Stimulated activated effector memory CD8-positive, alpha-beta T cell treated with anti-CD3 and anti-CD28 coated beads, Interleukin-12 subunit alpha, Interleukin-12 subunit beta, amount 100 ng/mL, for 72 hours (primary cell): Measurements from ENCODE around the gene FKBP8.

Experiments used
- ATAC-seq: fragments of 150-1000 bp; cut with Tn5 transposase; 2 replicates; pipeline ENCODE4 v1.10.0; 2021
- DNase-seq, 2 donors: peaks; one replicate each; pipeline ENCODE4 v3.0.0; 2021 to 2022; ENCODE audit warnings: low spot score in 2 of 2
- H3K27ac Mint-ChIP-seq: one replicate; pipeline ENCODE4 v1.8.0; 2022; ENCODE audit warnings: mild to moderate bottlenecking, mixed read lengths
- H3K36me3 Mint-ChIP-seq: one replicate; pipeline ENCODE4 v1.8.0; 2022; ENCODE audit warnings: mild to moderate bottlenecking, mixed read lengths
- H3K4me1 Mint-ChIP-seq: one replicate; pipeline ENCODE4 v1.8.0; 2022; ENCODE audit warnings: mixed read lengths
- H3K4me3 Mint-ChIP-seq: one replicate; pipeline ENCODE4 v1.8.0; 2022; ENCODE audit warnings: mild to moderate bottlenecking, mixed read lengths
- H3K9me3 Mint-ChIP-seq: one replicate; pipeline ENCODE4 v1.8.0; 2022; ENCODE audit warnings: mixed read lengths

The FKBP8 gene

GRCh38 chr19:18519962-18520847, 23.2 kb downstream of the FKBP8 start:
- peak overlapping the region; percentile 96 for H3K4me3 Mint-ChIP-seq
- peaks cover 37% of the 10 kb centered on the region for H3K36me3 Mint-ChIP-seq
- ATAC-seq (no peak), DNase-seq (peak in 1 of 2 donors; percentile 73)
- H3K27ac Mint-ChIP-seq: peak overlapping the region; percentile 96
- peaks cover 54% of the 10 kb centered on the region for H3K4me1 Mint-ChIP-seq
- H3K9me3 Mint-ChIP-seq: no peaks in the 10 kb centered on the region

DNA sequence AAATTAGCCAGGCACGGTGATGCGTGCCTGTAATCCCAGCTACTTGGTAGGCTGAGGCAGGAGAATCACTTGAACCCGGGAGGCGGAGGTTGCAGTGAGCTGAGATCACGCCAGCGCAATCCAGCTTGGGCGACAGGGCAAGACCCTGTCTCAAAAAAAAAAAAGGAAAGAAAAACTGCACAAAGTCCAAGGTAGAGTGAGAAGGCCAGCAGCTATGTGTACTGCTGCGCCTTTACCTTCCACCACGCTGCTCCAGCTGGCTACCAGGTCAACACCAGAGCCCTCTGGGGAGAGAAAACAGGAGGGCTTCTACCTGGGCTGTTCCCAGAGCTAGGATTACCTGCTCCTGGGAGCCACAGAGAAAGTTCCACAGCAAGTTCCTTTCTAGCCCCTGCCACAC, 24.7 kb downstream of the FKBP8 start:
- Mint-ChIP-seq H3K4me1 (peaks cover 65% of the 10 kb centered on the region), H3K4me3 (peak overlapping the region; percentile 96), H3K36me3 (peaks cover 43% of the 10 kb centered on the region), H3K27ac (peak overlapping the region; percentile 96), H3K9me3 (no peaks in the 10 kb centered on the region)
- no peak for DNase-seq
- ATAC-seq: no peak

- peaks cover 76% of the 10 kb centered on the region for H3K4me1 Mint-ChIP-seq
- H3K36me3 Mint-ChIP-seq: peaks cover 43% of the 10 kb centered on the region
- H3K27ac Mint-ChIP-seq: peak overlapping the region; percentile 96
- H3K9me3 Mint-ChIP-seq: no peaks in the 10 kb centered on the region
- no peak for DNase-seq
- no peak for ATAC-seq
- peak overlapping the region; percentile 96 for H3K4me3 Mint-ChIP-seq
Observed at GRCh38 chr19:18517606-18518005, 25.8 kb downstream of the FKBP8 start.

DNA sequence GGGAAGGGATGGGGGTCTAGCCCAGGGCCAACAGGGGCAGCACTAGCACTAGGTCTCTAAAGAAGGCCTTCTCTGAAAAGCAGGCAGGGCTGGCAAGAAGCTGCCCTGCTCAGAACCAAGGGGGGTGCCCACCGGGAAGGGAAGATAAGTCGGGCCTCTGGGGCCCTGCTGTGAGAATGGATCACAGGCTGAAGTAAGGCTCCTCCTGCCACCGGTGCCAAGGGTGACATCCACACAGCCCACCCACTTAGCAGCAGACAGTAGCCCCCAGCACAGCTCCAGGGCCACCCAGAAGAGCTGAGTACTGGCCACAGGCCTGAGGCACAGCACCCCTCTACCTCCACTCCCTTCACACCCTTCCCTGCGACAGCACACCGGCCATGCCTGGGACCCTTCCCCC, 27.4 kb downstream of the FKBP8 start:
- DNase-seq: no peak
- no peak for ATAC-seq
- H3K4me1 Mint-ChIP-seq: peaks cover 79% of the 10 kb centered on the region
- no peaks in the 10 kb centered on the region for H3K9me3 Mint-ChIP-seq
- H3K27ac Mint-ChIP-seq: peak overlapping the region; percentile 96
- peak overlapping the region; percentile 32 for H3K4me3 Mint-ChIP-seq
- H3K36me3 Mint-ChIP-seq: peaks cover 43% of the 10 kb centered on the region

DNA sequence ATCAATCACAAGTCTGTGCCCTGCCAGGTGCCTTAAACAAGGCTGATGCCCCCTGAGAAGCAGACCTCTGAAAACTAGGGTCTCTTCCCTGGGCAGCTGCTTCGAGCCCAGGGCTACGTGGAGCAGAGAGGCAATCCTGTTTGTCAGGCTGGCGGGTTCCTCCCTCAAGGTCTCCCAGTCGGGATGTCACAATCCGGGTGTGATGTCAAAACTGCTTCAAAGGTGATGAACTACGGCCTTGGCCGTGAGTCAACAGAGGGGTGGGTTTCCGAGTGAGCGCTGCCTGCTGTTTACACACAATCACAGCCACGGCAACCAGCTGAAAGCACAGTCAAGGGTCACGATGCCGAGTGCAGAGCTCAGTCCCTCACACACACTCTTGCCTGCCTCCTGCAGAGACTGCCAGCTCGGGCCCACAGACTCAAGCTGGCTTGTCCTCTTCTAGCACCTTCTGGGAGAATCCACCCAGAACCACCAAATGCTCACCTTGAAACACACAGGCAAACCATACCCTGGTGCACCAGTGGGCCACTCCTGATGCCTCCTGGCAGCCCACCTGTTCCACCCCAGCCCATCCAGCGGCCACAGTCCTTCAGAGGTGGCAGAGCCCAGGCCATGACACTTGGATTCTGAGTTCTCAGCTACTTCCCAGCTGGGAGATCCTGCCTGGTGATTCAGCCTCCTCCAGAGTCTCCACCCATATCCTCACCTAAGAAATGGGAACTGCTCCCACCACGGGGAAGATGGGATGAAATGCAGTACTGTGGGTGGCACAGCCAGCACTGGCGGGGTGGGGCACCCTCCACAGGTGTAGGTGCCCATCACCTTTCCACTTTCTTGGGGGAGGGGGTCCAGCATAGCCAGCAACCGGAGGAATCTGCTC, 28.3 kb downstream of the FKBP8 start:
- no peaks in the 10 kb centered on the region for H3K9me3 Mint-ChIP-seq
- H3K4me3 Mint-ChIP-seq: peak overlapping the region; percentile 32
- DNase-seq: no peak
- H3K36me3 Mint-ChIP-seq: peaks cover 33% of the 10 kb centered on the region
- H3K4me1 Mint-ChIP-seq: peaks cover 76% of the 10 kb centered on the region
- peak overlapping the region; percentile 96 for H3K27ac Mint-ChIP-seq
- peak; percentile 91 for ATAC-seq

DNA sequence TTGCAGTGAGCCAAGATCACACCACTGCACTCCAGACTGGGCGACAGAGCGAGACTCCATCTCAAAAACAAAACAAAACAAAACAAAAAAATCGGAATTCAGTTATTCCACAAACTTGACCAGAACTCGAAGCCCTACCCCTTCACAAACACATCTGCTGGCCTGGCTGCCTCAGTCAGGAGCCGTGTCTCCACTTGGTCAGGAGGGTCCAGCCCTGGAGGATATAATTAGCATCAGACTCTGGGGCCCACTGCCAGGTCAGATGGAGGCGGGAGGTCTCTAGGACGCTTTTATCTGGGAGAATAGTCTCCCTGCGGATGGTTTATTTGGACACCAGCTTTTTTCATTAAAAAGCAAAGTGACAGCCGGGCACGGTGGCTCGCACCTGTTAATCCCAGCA, 29.5 kb downstream of the FKBP8 start:
- H3K27ac Mint-ChIP-seq: peak overlapping the region; percentile 96
- peaks cover 75% of the 10 kb centered on the region for H3K4me1 Mint-ChIP-seq
- no peak for DNase-seq
- H3K36me3 Mint-ChIP-seq: peaks cover 25% of the 10 kb centered on the region
- H3K4me3 Mint-ChIP-seq: peak overlapping the region; percentile 32
- no peaks in the 10 kb centered on the region for H3K9me3 Mint-ChIP-seq
- no peak for ATAC-seq

- Mint-ChIP-seq H3K27ac (peak overlapping the region; percentile 88), H3K36me3 (peaks cover 15% of the 10 kb centered on the region), H3K4me1 (peaks cover 73% of the 10 kb centered on the region), H3K9me3 (no peaks in the 10 kb centered on the region), H3K4me3 (peak overlapping the region; percentile 25)
- ATAC-seq: peak; percentile 29
- no peak for DNase-seq
Observed at GRCh38 chr19:18510216-18510615, 33.2 kb downstream of the FKBP8 start.

DNA sequence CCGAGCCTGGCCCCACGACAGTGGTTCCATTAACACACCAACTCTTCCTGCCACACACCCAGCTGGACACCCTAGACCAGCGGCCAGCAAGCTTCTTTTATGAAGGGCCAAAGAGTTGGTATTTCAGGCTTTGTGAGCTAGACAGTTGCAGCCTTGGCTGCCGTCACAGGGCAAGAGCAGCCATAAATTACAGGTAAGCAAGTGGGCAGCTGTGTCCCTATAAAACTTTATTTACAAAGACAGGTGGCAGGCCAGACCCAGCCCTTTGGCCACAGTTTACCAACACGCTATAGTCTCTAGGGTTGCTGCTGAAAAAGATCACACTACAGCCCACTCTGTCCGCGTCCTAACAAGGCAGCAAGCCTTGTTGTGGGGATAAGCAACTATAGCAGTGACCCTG, 34.8 kb downstream of the FKBP8 start:
- no peak for ATAC-seq
- DNase-seq: no peak
- peak overlapping the region; percentile 88 for H3K27ac Mint-ChIP-seq
- H3K36me3 Mint-ChIP-seq: peaks cover 9% of the 10 kb centered on the region
- peak overlapping the region; percentile 25 for H3K4me3 Mint-ChIP-seq
- H3K9me3 Mint-ChIP-seq: no peaks in the 10 kb centered on the region
- H3K4me1 Mint-ChIP-seq: peaks cover 77% of the 10 kb centered on the region

DNA sequence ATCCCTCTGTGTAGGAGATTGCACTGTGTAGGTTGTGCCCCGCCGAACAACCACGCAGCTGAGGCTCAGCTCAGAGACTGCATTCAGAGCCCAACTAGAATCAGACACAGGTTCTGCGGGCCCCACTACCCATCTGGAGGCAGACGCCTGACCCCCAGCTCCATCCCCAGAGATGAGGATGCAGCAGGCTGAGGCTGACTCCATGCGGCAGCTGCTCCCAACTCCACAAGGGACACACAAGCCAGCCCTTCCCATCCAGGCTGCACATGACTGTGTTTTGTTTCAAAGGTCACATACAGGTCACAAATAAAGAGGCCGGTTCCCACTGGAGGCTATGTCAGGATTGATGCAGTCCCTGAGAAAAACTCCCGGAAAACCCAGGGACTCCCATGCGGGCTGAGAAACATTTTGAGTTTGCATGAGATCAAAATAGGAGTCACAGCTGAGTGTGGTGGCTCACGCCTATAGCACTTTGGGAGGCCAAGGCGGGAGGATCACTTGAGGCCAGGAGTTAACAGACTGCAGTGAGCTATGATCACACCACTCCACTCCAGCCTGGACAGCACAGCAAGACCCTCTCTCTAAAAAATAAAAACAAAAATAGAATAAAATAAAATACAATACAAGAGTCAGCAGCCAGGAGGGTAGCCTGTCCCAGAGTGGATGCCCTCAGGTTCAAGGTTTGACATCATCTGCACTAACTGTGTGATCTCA, 35.5 kb downstream of the FKBP8 start:
- no peak for DNase-seq
- Mint-ChIP-seq H3K36me3 (peaks cover 9% of the 10 kb centered on the region), H3K4me1 (peaks cover 77% of the 10 kb centered on the region), H3K9me3 (no peaks in the 10 kb centered on the region), H3K27ac (peak overlapping the region; percentile 88), H3K4me3 (peak overlapping the region; percentile 60)
- ATAC-seq: no peak

GRCh38 chr19:18507021-18507726, 36.2 kb downstream of the FKBP8 start:
- H3K9me3 Mint-ChIP-seq: no peaks in the 10 kb centered on the region
- peaks cover 8% of the 10 kb centered on the region for H3K36me3 Mint-ChIP-seq
- H3K27ac Mint-ChIP-seq: peak overlapping the region; percentile 88
- H3K4me1 Mint-ChIP-seq: peaks cover 77% of the 10 kb centered on the region
- peak overlapping the region; percentile 60 for H3K4me3 Mint-ChIP-seq
- DNase-seq (no peak), ATAC-seq (peak; percentile 56)

DNA sequence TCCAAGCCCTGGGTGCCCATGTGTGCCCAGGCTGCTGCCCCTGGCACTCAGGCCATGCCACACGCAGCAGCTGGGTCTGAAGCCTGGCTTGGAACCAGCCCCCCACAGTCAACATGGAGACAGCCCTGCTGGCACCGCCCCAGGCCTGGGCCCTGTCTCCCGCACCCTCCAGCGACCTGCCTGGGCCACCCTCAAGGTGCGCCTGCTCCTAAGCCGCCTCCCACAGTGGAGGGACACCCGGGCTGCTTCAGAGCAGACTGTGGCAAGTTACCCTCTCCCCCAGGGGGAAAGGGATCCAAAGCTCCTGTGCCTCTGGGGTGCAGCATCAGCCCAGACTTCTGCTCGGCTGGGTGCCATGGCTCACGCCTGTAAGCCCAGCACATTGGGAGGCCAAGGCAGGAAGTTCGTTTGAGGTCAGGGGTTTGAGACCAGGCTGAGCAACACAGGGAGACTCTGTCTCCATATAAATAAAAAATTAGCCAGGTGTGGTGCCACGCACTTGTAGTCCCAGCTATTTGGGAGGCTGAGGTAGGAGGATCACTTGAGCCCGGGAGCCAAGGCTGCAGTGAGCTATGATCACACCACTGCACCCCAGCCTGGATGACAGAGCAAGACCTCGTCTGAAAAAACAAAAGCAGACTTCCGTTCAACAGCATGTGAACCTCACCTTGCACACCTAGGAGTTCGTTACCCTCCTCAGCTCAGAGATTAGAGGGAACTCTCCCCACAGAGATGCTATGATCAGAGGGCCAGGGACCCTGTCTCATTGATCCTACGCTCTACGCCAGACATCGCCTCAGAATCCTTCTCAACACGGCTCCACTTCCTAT, 37.1 kb downstream of the FKBP8 start:
- Mint-ChIP-seq H3K9me3 (no peaks in the 10 kb centered on the region), H3K4me3 (peak overlapping the region; percentile 60), H3K36me3 (peaks cover 5% of the 10 kb centered on the region), H3K27ac (peak overlapping the region; percentile 88), H3K4me1 (peaks cover 86% of the 10 kb centered on the region)
- ATAC-seq: peak; percentile 8
- no peak for DNase-seq

- Mint-ChIP-seq H3K4me1 (peaks cover 93% of the 10 kb centered on the region), H3K9me3 (no peaks in the 10 kb centered on the region), H3K36me3 (peaks cover 17% of the 10 kb centered on the region), H3K27ac (peak overlapping the region; percentile 88), H3K4me3 (peak overlapping the region; percentile 60)
- peak; percentile 63 for ATAC-seq
- no peak for DNase-seq
Observed at GRCh38 chr19:18504886-18505610, 38.3 kb downstream of the FKBP8 start.
